ENCODE data around the gene CD47. TPM values are rescaled to one million over a fixed set of nuclear protein-coding genes. Genes with fewer than 3 reads are reported as not detected.

CD47 gene
- total and polyA plus RNA-seq, 2 of the 4 experiments (the other 2 are of a cell fraction), result 45.9 to 52.0 TPM

DNA sequence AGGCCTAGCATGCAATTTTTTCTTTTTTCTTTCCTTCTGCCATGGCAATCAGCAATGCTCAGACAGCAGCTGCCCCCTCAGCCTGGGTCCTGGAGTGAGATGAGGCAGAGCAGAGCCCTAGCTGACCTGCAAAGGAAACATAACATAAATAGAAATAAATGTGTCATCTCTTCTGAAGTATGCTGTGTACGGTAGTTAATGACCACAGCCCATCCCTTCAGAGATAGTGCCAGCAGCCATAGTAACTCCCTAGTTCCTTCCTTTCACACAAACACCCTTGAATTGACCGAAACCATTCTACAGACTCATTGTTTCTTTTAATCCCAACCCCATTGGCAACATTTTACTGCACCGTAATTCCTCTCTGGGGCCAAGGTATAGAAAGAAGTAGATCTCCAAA is 8.4 kb upstream of the CD47 start:
- no peak overlapping the region for H4K5ac ChIP-seq (ENCODE audit: low read depth, low read length)
- no peak overlapping the region for H3K18ac ChIP-seq (ENCODE audit: low read depth, low read length)
- no peak overlapping the region for H4K91ac ChIP-seq (ENCODE audit: insufficient read depth, low read depth, low read length)
- in situ Hi-C loops (cut with MboI; ENCODE audit: low sequenced_read_pairs) (no loop called here), dilution Hi-C loops (cut with HindIII; ENCODE audit: low sequenced_read_pairs, unreplicated experiment) (no loop called here), intact Hi-C loops (cut with micrococcal nuclease) (loop anchor here (10.0 kb wide), 1 partner anchor 206 kb away; no protein-coding TSS in a partner anchor)
- no peak overlapping the region for H2BK120ac ChIP-seq (ENCODE audit: low read depth, low read length)
- no peak overlapping the region for H3K4me2 ChIP-seq (ENCODE audit: low read depth, low read length)
- H3K79me1 ChIP-seq (ENCODE audit: low read depth in 1 of 2, low read length in 2 of 2), result no peaks in the 10 kb centered on the region
- ATAC-seq (ENCODE audit: low read depth), result peak; percentile 70
- no peaks in the 10 kb centered on the region for H3K27me3 ChIP-seq (ENCODE audit: control insufficient read depth, insufficient read depth, low read length)
- no peak overlapping the region for H2BK5ac ChIP-seq (ENCODE audit: low read depth, low read length, poor library complexity, severe bottlenecking)
- WGBS, 2 experiments (ENCODE audit: extremely low coverage in 2 of 2, insufficient read length in 1 of 2), result no CpG with 5 or more reads among the region's 3 CpGs
- ChIA-PET POLR2A (ENCODE audit: unreplicated experiment) (no interaction called here), CTCF (interaction anchor here (0.6 kb wide), 1 partner anchor 10 kb away, joined by 3 read pairs; no protein-coding TSS in a partner anchor)
- H2BK20ac ChIP-seq (ENCODE audit: low read depth, low read length), result no peak overlapping the region
- no peak overlapping the region for H3K4ac ChIP-seq (ENCODE audit: low read depth, low read length)
- no peak overlapping the region for H3K9ac ChIP-seq (ENCODE audit: low read depth, low read length)
- no peak overlapping the region for H2AK9ac ChIP-seq (replicated peaks; ENCODE audit: low read depth, low read length, poor library complexity)
- H3K36me3 ChIP-seq (ENCODE audit: control insufficient read depth, insufficient read depth, low read length), result no peaks in the 10 kb centered on the region
- peak; percentile 50 for DNase-seq
- H4K8ac ChIP-seq (ENCODE audit: low read depth in 2 of 2, low read length in 2 of 2), result no peak overlapping the region
- no peak overlapping the region for H2BK15ac ChIP-seq (ENCODE audit: low read depth, low read length)
- H3K9me1 ChIP-seq (ENCODE audit: insufficient read depth, low read length), result no peaks in the 10 kb centered on the region
- no TSS peak for BruUV-seq (replicated peaks)
- H3K9me3 ChIP-seq (ENCODE audit: control insufficient read depth, insufficient read depth, low read length), result no peaks in the 10 kb centered on the region
- H3K4me1 ChIP-seq (ENCODE audit: control insufficient read depth, insufficient read depth, low read length), result peaks cover 7% of the 10 kb centered on the region
- H3K27ac ChIP-seq (ENCODE audit: insufficient read depth, low read length), result no peak overlapping the region
- no peak overlapping the region for H3K4me3 ChIP-seq (ENCODE audit: insufficient read depth, low read depth, low read length)
- TF ChIP-seq, protein P1, sequence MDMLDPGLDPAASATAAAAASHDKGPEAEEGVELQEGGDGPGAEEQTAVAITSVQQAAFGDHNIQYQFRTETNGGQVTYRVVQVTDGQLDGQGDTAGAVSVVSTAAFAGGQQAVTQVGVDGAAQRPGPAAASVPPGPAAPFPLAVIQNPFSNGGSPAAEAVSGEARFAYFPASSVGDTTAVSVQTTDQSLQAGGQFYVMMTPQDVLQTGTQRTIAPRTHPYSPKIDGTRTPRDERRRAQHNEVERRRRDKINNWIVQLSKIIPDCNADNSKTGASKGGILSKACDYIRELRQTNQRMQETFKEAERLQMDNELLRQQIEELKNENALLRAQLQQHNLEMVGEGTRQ (IDR thresholded peaks at IDR 0.05; ENCODE audit: low read depth, low read length), result no peak
- TF ChIP-seq BHLHE40 (IDR thresholded peaks at IDR 0.05; ENCODE audit: low read depth, low read length) (no peak), RFX5 (IDR thresholded peaks at IDR 0.05; ENCODE audit: low read depth, low read length) (no peak), RCOR1 (IDR thresholded peaks at IDR 0.05; ENCODE audit: insufficient replicate concordance, low read length) (no peak), POLR2A (IDR thresholded peaks at IDR 0.05; ENCODE audit: low read depth, low read length) (no peak), CEBPB (IDR thresholded peaks at IDR 0.05; ENCODE audit: low read depth, low read length) (no peak), MXI1 (IDR thresholded peaks at IDR 0.05; ENCODE audit: borderline replicate concordance, low read depth, low read length) (no peak), MAFK (IDR thresholded peaks at IDR 0.05; ENCODE audit: low read depth, low read length) (no peak), FOS (IDR thresholded peaks at IDR 0.05; ENCODE audit: low read depth, low read length) (no peak), SMC3 (IDR thresholded peaks at IDR 0.05; ENCODE audit: low read depth, low read length) (no peak), RAD21 (IDR thresholded peaks at IDR 0.05; ENCODE audit: low read length) (no peak), MAZ (IDR thresholded peaks at IDR 0.05; ENCODE audit: borderline replicate concordance, low read depth, low read length) (no peak), CHD1 (IDR thresholded peaks at IDR 0.05; ENCODE audit: low read depth, low read length) (no peak), NFE2L2 (IDR thresholded peaks at IDR 0.05; ENCODE audit: low read depth, low read length) (no peak)
- TF ChIP-seq, protein P2, sequence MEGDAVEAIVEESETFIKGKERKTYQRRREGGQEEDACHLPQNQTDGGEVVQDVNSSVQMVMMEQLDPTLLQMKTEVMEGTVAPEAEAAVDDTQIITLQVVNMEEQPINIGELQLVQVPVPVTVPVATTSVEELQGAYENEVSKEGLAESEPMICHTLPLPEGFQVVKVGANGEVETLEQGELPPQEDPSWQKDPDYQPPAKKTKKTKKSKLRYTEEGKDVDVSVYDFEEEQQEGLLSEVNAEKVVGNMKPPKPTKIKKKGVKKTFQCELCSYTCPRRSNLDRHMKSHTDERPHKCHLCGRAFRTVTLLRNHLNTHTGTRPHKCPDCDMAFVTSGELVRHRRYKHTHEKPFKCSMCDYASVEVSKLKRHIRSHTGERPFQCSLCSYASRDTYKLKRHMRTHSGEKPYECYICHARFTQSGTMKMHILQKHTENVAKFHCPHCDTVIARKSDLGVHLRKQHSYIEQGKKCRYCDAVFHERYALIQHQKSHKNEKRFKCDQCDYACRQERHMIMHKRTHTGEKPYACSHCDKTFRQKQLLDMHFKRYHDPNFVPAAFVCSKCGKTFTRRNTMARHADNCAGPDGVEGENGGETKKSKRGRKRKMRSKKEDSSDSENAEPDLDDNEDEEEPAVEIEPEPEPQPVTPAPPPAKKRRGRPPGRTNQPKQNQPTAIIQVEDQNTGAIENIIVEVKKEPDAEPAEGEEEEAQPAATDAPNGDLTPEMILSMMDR (conservative IDR thresholded peaks at IDR 0.05; ENCODE audit: low read depth, low read length), result no peak
- TF ChIP-seq, protein P3, sequence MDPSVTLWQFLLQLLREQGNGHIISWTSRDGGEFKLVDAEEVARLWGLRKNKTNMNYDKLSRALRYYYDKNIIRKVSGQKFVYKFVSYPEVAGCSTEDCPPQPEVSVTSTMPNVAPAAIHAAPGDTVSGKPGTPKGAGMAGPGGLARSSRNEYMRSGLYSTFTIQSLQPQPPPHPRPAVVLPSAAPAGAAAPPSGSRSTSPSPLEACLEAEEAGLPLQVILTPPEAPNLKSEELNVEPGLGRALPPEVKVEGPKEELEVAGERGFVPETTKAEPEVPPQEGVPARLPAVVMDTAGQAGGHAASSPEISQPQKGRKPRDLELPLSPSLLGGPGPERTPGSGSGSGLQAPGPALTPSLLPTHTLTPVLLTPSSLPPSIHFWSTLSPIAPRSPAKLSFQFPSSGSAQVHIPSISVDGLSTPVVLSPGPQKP (IDR thresholded peaks at IDR 0.05; ENCODE audit: borderline replicate concordance, low read depth, low read length), result no peak
- no peaks in the 10 kb centered on the region for H4K20me1 ChIP-seq (ENCODE audit: insufficient read depth, low read length)
- H3K14ac ChIP-seq (replicated peaks; ENCODE audit: low read depth, low read length), result peak overlapping the region; percentile 66
- H3K23ac ChIP-seq (ENCODE audit: low read depth, low read length), result no peak overlapping the region
- H3K56ac ChIP-seq (ENCODE audit: extremely low read depth, insufficient read depth, low read length), result no peak overlapping the region
- H2AK5ac ChIP-seq (ENCODE audit: low read depth, low read length), result no peak overlapping the region; the same call in 1 of the 2 replicates
- H2AFZ ChIP-seq (replicated peaks; ENCODE audit: low read length, poor library complexity), result peak overlapping the region; percentile 45

Measured in IMR-90 (cell line).